Activated T-helper 17 cell treated with anti-CD3 and anti-CD28 coated beads, Interleukin-2, amount 50 U/mL, for 72 hours (primary cell): Measurements from ENCODE around the gene ZNF674. TPM values are rescaled to one million over a fixed set of nuclear protein-coding genes. Genes with fewer than 3 reads are reported as not detected.

Source experiments
- ATAC-seq: fragments of 150-1000 bp; cut with Tn5 transposase; replicated peaks from 2 replicates; pipeline ENCODE4 v1.10.0; 2021; ENCODE audit warnings: mild to moderate bottlenecking, moderate library complexity
- H3K27ac Mint-ChIP-seq: one replicate; pipeline ENCODE4 v1.8.0; 2022; ENCODE audit warnings: mixed read lengths
- H3K27me3 Mint-ChIP-seq: one replicate; pipeline ENCODE4 v1.8.0; 2022; ENCODE audit warnings: mixed read lengths
- H3K36me3 Mint-ChIP-seq: one replicate; pipeline ENCODE4 v1.8.0; 2022; ENCODE audit warnings: low read depth, mild to moderate bottlenecking, mixed read lengths
- H3K4me1 Mint-ChIP-seq: one replicate; pipeline ENCODE4 v1.8.0; 2022; ENCODE audit warnings: mixed read lengths
- H3K4me3 Mint-ChIP-seq: one replicate; pipeline ENCODE4 v1.8.0; 2022; ENCODE audit warnings: mild to moderate bottlenecking, mixed read lengths
- H3K9me3 Mint-ChIP-seq: one replicate; pipeline ENCODE4 v1.8.0; 2022; ENCODE audit warnings: mixed read lengths
- total RNA-seq, 2 donors: library from RNA; stranded (reverse); gene quantifications; one replicate each; pipeline ENCODE4 v1.2.3, GENCODE V29; 2022

Gene ZNF674
- total RNA-seq, 2 donors from 2014 or later = 2.0 to 3.0 TPM

- no peaks in the 10 kb centered on the region for H3K27me3 Mint-ChIP-seq
- peak; percentile 15 for ATAC-seq
- peak overlapping the region; percentile 78 for H3K4me3 Mint-ChIP-seq
- peaks cover 24% of the 10 kb centered on the region for H3K4me1 Mint-ChIP-seq
- H3K36me3 Mint-ChIP-seq = peaks cover 17% of the 10 kb centered on the region
- no peak overlapping the region for H3K27ac Mint-ChIP-seq
- H3K9me3 Mint-ChIP-seq = no peaks in the 10 kb centered on the region
Observed at GRCh38 chrX:46574774-46575381, 29.7 kb upstream of the ZNF674 start.

GRCh38 chrX:46573892-46574773, 28.9 kb upstream of the ZNF674 start:
- Mint-ChIP-seq H3K4me3 (peak overlapping the region; percentile 78), H3K27ac (no peak overlapping the region), H3K9me3 (no peaks in the 10 kb centered on the region), H3K36me3 (peaks cover 13% of the 10 kb centered on the region), H3K27me3 (no peaks in the 10 kb centered on the region), H3K4me1 (peaks cover 20% of the 10 kb centered on the region)
- peak; percentile 46 for ATAC-seq

GRCh38 chrX:46573331-46573891, 28.2 kb upstream of the ZNF674 start, which contains the start of gene CHST7:
Gene CHST7, plus strand, starts transcription at chrX:46573765. Its CDS starts 167 bp downstream, at chrX:46573932.
- peak; percentile 47 for ATAC-seq
- Mint-ChIP-seq H3K27me3 (no peaks in the 10 kb centered on the region), H3K36me3 (peaks cover 8% of the 10 kb centered on the region), H3K4me3 (peak within 1 kb of the TSS; percentile 78), H3K9me3 (no peaks in the 10 kb centered on the region), H3K27ac (peak within 1 kb of the TSS; percentile 85), H3K4me1 (peaks cover 19% of the 10 kb centered on the region)

- no peaks in the 10 kb centered on the region for H3K27me3 Mint-ChIP-seq
- peak; percentile 67 for ATAC-seq
Observed at GRCh38 chrX:46572340-46572936, 27.2 kb upstream of the ZNF674 start.

GRCh38 chrX:46571423-46572339, 26.5 kb upstream of the ZNF674 start:
- H3K36me3 Mint-ChIP-seq = no peaks in the 10 kb centered on the region

More at GRCh38 chrX:46572340-46572936, 27.2 kb upstream of the ZNF674 start:
- no peaks in the 10 kb centered on the region for H3K9me3 Mint-ChIP-seq
- peak overlapping the region; percentile 85 for H3K27ac Mint-ChIP-seq
- peak overlapping the region; percentile 78 for H3K4me3 Mint-ChIP-seq
- peaks cover 19% of the 10 kb centered on the region for H3K4me1 Mint-ChIP-seq
- H3K36me3 Mint-ChIP-seq = peaks cover under 1% of the 10 kb centered on the region

GRCh38 chrX:46569621-46570020, 24.4 kb upstream of the ZNF674 start:
- Mint-ChIP-seq H3K27ac (no peak overlapping the region), H3K9me3 (no peaks in the 10 kb centered on the region), H3K4me3 (no peak overlapping the region), H3K36me3 (no peaks in the 10 kb centered on the region), H3K4me1 (peaks cover 15% of the 10 kb centered on the region), H3K27me3 (no peaks in the 10 kb centered on the region)
- no peak for ATAC-seq

More at GRCh38 chrX:46571423-46572339, 26.5 kb upstream of the ZNF674 start:
- no peaks in the 10 kb centered on the region for H3K9me3 Mint-ChIP-seq
- peaks cover 19% of the 10 kb centered on the region for H3K4me1 Mint-ChIP-seq
- no peaks in the 10 kb centered on the region for H3K27me3 Mint-ChIP-seq
- peak overlapping the region; percentile 85 for H3K27ac Mint-ChIP-seq
- ATAC-seq = no peak
- H3K4me3 Mint-ChIP-seq = peak overlapping the region; percentile 78

GRCh38 chrX:46567388-46567787, 22.2 kb upstream of the ZNF674 start:
- H3K9me3 Mint-ChIP-seq = no peaks in the 10 kb centered on the region

GRCh38 chrX:46561824-46562657, 16.8 kb upstream of the ZNF674 start:
- ATAC-seq = peak; percentile 88
- peaks cover 8% of the 10 kb centered on the region for H3K4me1 Mint-ChIP-seq
- peak overlapping the region; percentile 31 for H3K4me3 Mint-ChIP-seq
- no peaks in the 10 kb centered on the region for H3K27me3 Mint-ChIP-seq
- H3K36me3 Mint-ChIP-seq = no peaks in the 10 kb centered on the region
- H3K9me3 Mint-ChIP-seq = no peaks in the 10 kb centered on the region
- H3K27ac Mint-ChIP-seq = no peak overlapping the region

More at GRCh38 chrX:46567388-46567787, 22.2 kb upstream of the ZNF674 start:
- ATAC-seq = no peak
- Mint-ChIP-seq H3K4me1 (peaks cover 12% of the 10 kb centered on the region), H3K36me3 (no peaks in the 10 kb centered on the region), H3K27me3 (no peaks in the 10 kb centered on the region), H3K4me3 (no peak overlapping the region), H3K27ac (no peak overlapping the region)

GRCh38 chrX:46559062-46559461, 13.8 kb upstream of the ZNF674 start:
- no peak for ATAC-seq
- H3K27me3 Mint-ChIP-seq = no peaks in the 10 kb centered on the region
- H3K36me3 Mint-ChIP-seq = no peaks in the 10 kb centered on the region
- H3K27ac Mint-ChIP-seq = no peak overlapping the region
- no peaks in the 10 kb centered on the region for H3K9me3 Mint-ChIP-seq
- H3K4me1 Mint-ChIP-seq = peaks cover 8% of the 10 kb centered on the region
- no peak overlapping the region for H3K4me3 Mint-ChIP-seq

GRCh38 chrX:46554942-46555341, 9.7 kb upstream of the ZNF674 start:
- H3K36me3 Mint-ChIP-seq = peaks cover 8% of the 10 kb centered on the region
- no peak for ATAC-seq

GRCh38 chrX:46553935-46554334, 8.7 kb upstream of the ZNF674 start:
- H3K4me1 Mint-ChIP-seq = no peaks in the 10 kb centered on the region
- peaks cover 11% of the 10 kb centered on the region for H3K36me3 Mint-ChIP-seq
- no peak overlapping the region for H3K27ac Mint-ChIP-seq
- no peak overlapping the region for H3K4me3 Mint-ChIP-seq
- ATAC-seq = no peak
- H3K9me3 Mint-ChIP-seq = no peaks in the 10 kb centered on the region
- no peaks in the 10 kb centered on the region for H3K27me3 Mint-ChIP-seq

More at GRCh38 chrX:46554942-46555341, 9.7 kb upstream of the ZNF674 start:
- Mint-ChIP-seq H3K4me1 (no peaks in the 10 kb centered on the region), H3K9me3 (no peaks in the 10 kb centered on the region), H3K27me3 (no peaks in the 10 kb centered on the region), H3K27ac (no peak overlapping the region), H3K4me3 (no peak overlapping the region)

GRCh38 chrX:46551494-46552128, 6.4 kb upstream of the ZNF674 start:
- H3K9me3 Mint-ChIP-seq = no peaks in the 10 kb centered on the region
- H3K4me3 Mint-ChIP-seq = no peak overlapping the region
- H3K36me3 Mint-ChIP-seq = peaks cover 23% of the 10 kb centered on the region
- no peaks in the 10 kb centered on the region for H3K27me3 Mint-ChIP-seq
- no peak overlapping the region for H3K27ac Mint-ChIP-seq
- ATAC-seq = no peak
- H3K4me1 Mint-ChIP-seq = no peaks in the 10 kb centered on the region
